A549 (cell line): ENCODE data around the gene UBE2H. TPM values are rescaled to one million over a fixed set of nuclear protein-coding genes. Genes with fewer than 3 reads are reported as not detected.

Source experiments
- ATAC-seq, 2 experiments: fragments of 200-7000 bp in 1 of 2; fragments of >200 bp in 1 of 2; cut with Nextera tagmentation in 1 of 2; cut with Tn5 transposase in 1 of 2; 3 replicates each; pipeline versions ENCODE4 v1.8.0 to v1.9.1; 2018 to 2020; ENCODE audit warnings: mild to moderate bottlenecking in 1 of 2, moderate library complexity in 1 of 2
- CTCF ChIA-PET: fragments of 300-600 bp; sonication (Branson Sonifier 250); formaldehyde crosslinking; extraction: SDS; loops from one replicate; lab custom pipeline; 2021; ENCODE audit warnings: antibody characterized with exemption, inconsistent platforms; lab: Yijun Ruan, JAX
- POLR2A ChIA-PET: fragments of 350-600 bp; formaldehyde crosslinking; extraction: SDS; loops from one replicate; lab custom pipeline; 2021; ENCODE audit warnings: antibody characterized with exemption, inconsistent platforms; lab: Yijun Ruan, JAX
- DNase-seq, 2 experiments: peaks; one replicate each; pipeline versions ENCODE4 v3.0.0 to v3.0.0-alpha.2; 2011 to 2016; ENCODE audit warnings: low read depth in 1 of 2, low spot score in 1 of 2
- FAIRE-seq: peaks from 2 replicates; lab custom pipeline; 2011; peaks lifted over from hg19 to GRCh38; lab: Jason Lieb, UNC
- H3K27ac ChIP-seq, 2 experiments: fragments of >200 bp; sonication (Bioruptor Twin); formaldehyde crosslinking; 3 replicates each; pipeline ENCODE4 v1.5.1; 2016 to 2017
- H3K4me1 ChIP-seq: fragments of >200 bp; sonication (Bioruptor Twin); formaldehyde crosslinking; 3 replicates; pipeline ENCODE4 v1.6.1; 2016
- H3K4me2 ChIP-seq: fragments of >200 bp; sonication (Bioruptor Twin); formaldehyde crosslinking; 3 replicates; pipeline ENCODE4 v1.6.1; 2016
- H3K4me3 ChIP-seq: fragments of >200 bp; sonication (Bioruptor Twin); formaldehyde crosslinking; 3 replicates; pipeline ENCODE4 v1.5.1; 2016
- H3K9me3 ChIP-seq: fragments of >200 bp; sonication (Bioruptor Twin); formaldehyde crosslinking; 3 replicates; pipeline ENCODE4 v1.6.1; 2016
- BCL3 ChIP-seq: fragments of >200 bp; sonication (Bioruptor Twin); formaldehyde crosslinking; IDR thresholded peaks from 3 replicates; pipeline ENCODE4 v1.6.1; 2016
- BHLHE40 ChIP-seq: IDR thresholded peaks from 2 replicates; pipeline ENCODE4 v1.6.1; 2012; ENCODE audit warnings: low read depth, low read length, inconsistent platforms
- CBX2 ChIP-seq: fragments of 200-600 bp; sonication (generic); IDR thresholded peaks from 2 replicates; pipeline ENCODE4 v1.6.1; 2016; ENCODE audit warnings: low read depth, mild to moderate bottlenecking, borderline replicate concordance
- CBX8 ChIP-seq: fragments of 200-600 bp; sonication (generic); IDR thresholded peaks from 2 replicates; pipeline ENCODE4 v1.6.1; 2016
- CHD2 ChIP-seq: fragments of 150-350 bp; IDR thresholded peaks from 2 replicates; pipeline ENCODE4 v1.6.1; 2014; ENCODE audit warnings: low read length; ENCODE audit not compliant: partially characterized antibody
- CTCF ChIP-seq: fragments of >200 bp; sonication (Bioruptor Twin); formaldehyde crosslinking; IDR thresholded peaks from 3 replicates; pipeline ENCODE4 v1.5.1; 2016
- EP300 ChIP-seq, 2 experiments: fragments of >200 bp; sonication (Bioruptor Twin); formaldehyde crosslinking; IDR thresholded peaks; 2 replicates in 1 of 2; 3 replicates in 1 of 2; pipeline ENCODE4 v1.6.1; 2016 to 2017
- FOXS1 ChIP-seq: fragments of 250-450 bp; sonication (Bioruptor Pico); IDR thresholded peaks from 2 replicates; pipeline ENCODE4 v1.5.0; 2020; ENCODE audit warnings: mild to moderate bottlenecking, moderate library complexity
- GATA3 ChIP-seq: IDR thresholded peaks from 2 replicates; pipeline ENCODE4 v1.6.1; 2012; ENCODE audit warnings: borderline replicate concordance
- HES2 ChIP-seq: fragments of >200 bp; sonication (Bioruptor Twin); formaldehyde crosslinking; IDR thresholded peaks from 2 replicates; pipeline ENCODE4 v1.6.1; 2016
- HMGXB4 ChIP-seq: fragments of 250-450 bp; sonication (Bioruptor Pico); IDR thresholded peaks from 2 replicates; pipeline ENCODE4 v1.5.0; 2021; ENCODE audit warnings: mild to moderate bottlenecking, moderate library complexity, borderline replicate concordance
- HOXA7 ChIP-seq: fragments of 250-450 bp; sonication (Bioruptor Pico); IDR thresholded peaks from 2 replicates; pipeline ENCODE4 v1.5.0; 2020; ENCODE audit warnings: mild to moderate bottlenecking, moderate library complexity
- HOXB13 ChIP-seq: fragments of 250-450 bp; sonication (Bioruptor Pico); IDR thresholded peaks from 2 replicates; pipeline ENCODE4 v1.5.0; 2020; ENCODE audit warnings: low read depth, mild to moderate bottlenecking, moderate library complexity
- JUNB ChIP-seq: fragments of >200 bp; sonication (Bioruptor Twin); formaldehyde crosslinking; IDR thresholded peaks from 2 replicates; pipeline ENCODE4 v1.6.1; 2016
- MAFK ChIP-seq: fragments of 450-650 bp; IDR thresholded peaks from 2 replicates; pipeline ENCODE4 v1.6.1; 2014; ENCODE audit not compliant: partially characterized antibody
- MAX ChIP-seq: IDR thresholded peaks from 2 replicates; pipeline ENCODE4 v1.6.1; 2012
- MAZ ChIP-seq: fragments of 150-350 bp; IDR thresholded peaks from 2 replicates; pipeline ENCODE4 v1.6.1; 2014; ENCODE audit warnings: antibody characterized with exemption, low read depth, low read length, borderline replicate concordance
- NFE2L2 ChIP-seq: fragments of 150-350 bp; conservative IDR thresholded peaks from 2 replicates; pipeline ENCODE4 v1.6.1; 2014; ENCODE audit warnings: low read length
- NR3C1 ChIP-seq: fragments of >200 bp; sonication (Bioruptor Twin); formaldehyde crosslinking; IDR thresholded peaks from 3 replicates; pipeline ENCODE4 v1.6.1; 2017
- PBX3 ChIP-seq: IDR thresholded peaks from 2 replicates; pipeline ENCODE4 v1.6.1; 2012
- POLR2A ChIP-seq: IDR thresholded peaks from 2 replicates; pipeline ENCODE4 v1.6.1; 2012; ENCODE audit warnings: mild to moderate bottlenecking, low read length
- RAD21 ChIP-seq, 2 experiments: fragments of >200 bp in 1 of 2; sonication (Bioruptor Twin) in 1 of 2; formaldehyde crosslinking in 1 of 2; IDR thresholded peaks in 1 of 2; conservative IDR thresholded peaks in 1 of 2; 2 replicates in 1 of 2; 3 replicates in 1 of 2; pipeline ENCODE4 v1.6.1; 2012 to 2018; ENCODE audit warnings: inconsistent platforms in 1 of 2
- RCOR1 ChIP-seq: fragments of 150-350 bp; IDR thresholded peaks from 2 replicates; pipeline ENCODE4 v1.6.1; 2014; ENCODE audit warnings: antibody characterized with exemption, low read length, low read depth
- REST ChIP-seq: fragments of 200-600 bp; sonication (generic); IDR thresholded peaks from 2 replicates; pipeline ENCODE4 v1.6.1; 2016; ENCODE audit warnings: antibody characterized with exemption, mild to moderate bottlenecking, moderate library complexity
- RFX5 ChIP-seq: fragments of 450-650 bp; IDR thresholded peaks from 2 replicates; pipeline ENCODE4 v1.7.1; 2014; ENCODE audit warnings: antibody characterized with exemption, mild to moderate bottlenecking, moderate library complexity
- RNF2 ChIP-seq: fragments of 200-600 bp; sonication (generic); IDR thresholded peaks from 2 replicates; pipeline ENCODE4 v1.6.1; 2016; ENCODE audit warnings: low read depth, mild to moderate bottlenecking, antibody characterized with exemption, moderate library complexity, borderline replicate concordance
- TFCP2L1 ChIP-seq: fragments of 250-450 bp; sonication (Bioruptor Pico); IDR thresholded peaks from 2 replicates; pipeline ENCODE4 v1.5.0; 2021; ENCODE audit warnings: mild to moderate bottlenecking
- ZNF302 ChIP-seq: fragments of 250-450 bp; sonication (Bioruptor Pico); IDR thresholded peaks from 2 replicates; pipeline ENCODE4 v1.9.0; 2021; ENCODE audit warnings: inconsistent platforms, mild to moderate bottlenecking, moderate library complexity
- ZSCAN20 ChIP-seq: fragments of 250-450 bp; sonication (Bioruptor Pico); IDR thresholded peaks from 2 replicates; pipeline ENCODE4 v1.8.0; 2022; ENCODE audit warnings: mild to moderate bottlenecking, moderate library complexity
- WGBS: methylation state at CpG from one replicate; pipeline ENCODE4 v1.1.6; 2017; ENCODE audit errors: missing lambda C conversion rate; 5-methylcytosine and 5-hydroxymethylcytosine counted together
- polyA plus RNA-seq, 4 experiments: library from polyadenylated mRNA; depleted of rRNA in 3 of 4; stranded (reverse); fragments of >200 nt; fragmentation: RNase III in 1 of 4; extraction: RNeasy Plus Mini Kit Qiagen cat#74134 plus additional on column Dnase treatment in 1 of 4; gene quantifications; 2 replicates in 3 of 4; 3 replicates in 1 of 4; pipeline ENCODE4 v1.2.3, GENCODE V29; 2011 to 2017

The UBE2H gene
- polyA plus RNA-seq, 2 of the 4 experiments (the other 2 are of a cell fraction): 73.5 to 99.2 TPM

- POLR2A ChIA-PET: no interaction called here
- FAIRE-seq (no peak), ATAC-seq (no peak)
- Histone ChIP-seq H3K9me3 (no peaks in the 10 kb centered on the region), H3K27ac (no peak overlapping the region)
- 95% methylated on average over 9 of the region's 9 CpGs for WGBS
- no peak for TF ChIP-seq NFE2L2
- TF ChIP-seq PBX3: no peak
- no peak for TF ChIP-seq MAX
- no peak for TF ChIP-seq EP300 (IDR thresholded peaks at IDR 0.05)
- TF ChIP-seq CBX8: no peak
- no peak for TF ChIP-seq CBX2
- TF ChIP-seq BCL3: no peak
- TF ChIP-seq TFCP2L1 (CRISPR knock-in tag): no peak
- no peak for TF ChIP-seq FOXS1 (CRISPR knock-in tag)
- TF ChIP-seq BHLHE40: no peak
- no peak for TF ChIP-seq HOXB13
- TF ChIP-seq HES2: no peak
- no peak for TF ChIP-seq RNF2
- no peak for TF ChIP-seq REST
- TF ChIP-seq ZNF302 (CRISPR knock-in tag): no peak
- TF ChIP-seq, all 56 proteins: peak for 0
- no peak overlapping the region for H3K4me2 ChIP-seq
- CTCF ChIA-PET: interaction anchor here (0.9 to 1.7 kb wide), 4 partner anchors 14 to 671 kb away, joined by 3 to 4 read pairs (median 4); no protein-coding TSS in a partner anchor
- H3K4me3 ChIP-seq: no peak overlapping the region
- peaks cover 23% of the 10 kb centered on the region for H3K4me1 ChIP-seq
- no peak for DNase-seq
Observed at GRCh38 chr7:129890090-129890489, 62.7 kb downstream of the UBE2H start.

- no peaks in the 10 kb centered on the region for H3K9me3 ChIP-seq
- H3K4me1 ChIP-seq: peaks cover 23% of the 10 kb centered on the region
- no peak overlapping the region for H3K4me3 ChIP-seq
- TF ChIP-seq RAD21 (conservative IDR thresholded peaks at IDR 0.05 in 1 of 2, IDR thresholded peaks at IDR 0.05 in 1 of 2): no peak
- TF ChIP-seq TFCP2L1 (CRISPR knock-in tag): no peak
- TF ChIP-seq GATA3: no peak
- no peak for TF ChIP-seq NR3C1
- no peak for TF ChIP-seq JUNB
- no peak for TF ChIP-seq HMGXB4
- TF ChIP-seq CHD2: no peak
- no peak for TF ChIP-seq POLR2A
- TF ChIP-seq EP300 (IDR thresholded peaks at IDR 0.05): no peak
- TF ChIP-seq RFX5: no peak
- no peak for TF ChIP-seq ZSCAN20 (CRISPR knock-in tag)
- no peak for TF ChIP-seq CTCF
- TF ChIP-seq HOXA7 (CRISPR knock-in tag): no peak
- TF ChIP-seq MAFK: no peak
- no peak for TF ChIP-seq RCOR1
- TF ChIP-seq MAZ: no peak
- H3K27ac ChIP-seq: no peak overlapping the region
- H3K4me2 ChIP-seq: no peak overlapping the region
- ChIA-PET CTCF (interaction anchor here (1.3 to 1.7 kb wide), 3 partner anchors 15 to 670 kb away, joined by 3 to 4 read pairs (median 4); no protein-coding TSS in a partner anchor), POLR2A (no interaction called here)
- 74% methylated on average over 5 of the region's 5 CpGs for WGBS
- ATAC-seq: no peak; a peak in 1 of 6 replicates
- FAIRE-seq: no peak
- DNase-seq: no peak
Observed at GRCh38 chr7:129889133-129889844, 63.5 kb downstream of the UBE2H start.
